Measurements from ENCODE around the gene LGALS7B.

DNA sequence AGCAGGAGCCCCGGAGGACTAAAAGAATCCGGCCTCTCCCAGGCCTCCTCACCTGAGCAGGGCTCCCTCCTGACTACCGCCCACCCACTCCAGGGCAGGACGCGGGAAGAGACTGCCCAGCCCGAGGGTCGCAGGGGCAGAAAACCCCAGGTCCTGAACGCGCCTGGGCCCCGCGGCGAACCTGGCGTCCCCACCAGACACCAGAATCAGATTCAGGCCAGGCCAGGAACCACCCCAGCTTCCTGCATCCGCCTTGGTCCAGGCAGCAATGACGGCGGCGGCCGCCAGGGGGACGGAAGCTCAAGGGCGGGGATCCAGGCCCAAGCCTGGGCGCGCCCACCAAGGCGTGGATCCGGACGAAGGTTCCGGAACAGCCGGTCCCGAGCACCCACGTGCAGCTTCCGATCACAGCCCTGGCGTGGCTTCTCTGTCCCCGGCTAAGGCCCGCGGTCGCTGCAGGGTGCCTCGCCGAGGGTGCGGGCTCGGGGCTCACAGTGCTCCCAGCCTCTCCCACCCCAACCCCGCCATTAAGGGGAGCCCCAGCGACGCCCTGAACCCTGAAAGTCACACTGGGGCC lies 19.3 kb upstream of the LGALS7B start:
- peak; percentile 51 for TF ChIP-seq CTCF (conservative IDR thresholded peaks at IDR 0.05; ENCODE audit: low read depth, low read length)
- no peak for TF ChIP-seq BHLHE40 (IDR thresholded peaks at IDR 0.05; ENCODE audit: low read depth, low read length)
- TF ChIP-seq POLR2A (IDR thresholded peaks at IDR 0.05; ENCODE audit: low read depth, low read length): no peak
- no peak for TF ChIP-seq FOS (IDR thresholded peaks at IDR 0.05; ENCODE audit: low read depth, low read length)
- no peak for TF ChIP-seq MAFK (IDR thresholded peaks at IDR 0.05; ENCODE audit: low read depth, low read length)
- TF ChIP-seq SMC3 (IDR thresholded peaks at IDR 0.05; ENCODE audit: low read depth, low read length): peak; percentile 27; the same call in 1 of the 2 replicates
- TF ChIP-seq, protein P1, sequence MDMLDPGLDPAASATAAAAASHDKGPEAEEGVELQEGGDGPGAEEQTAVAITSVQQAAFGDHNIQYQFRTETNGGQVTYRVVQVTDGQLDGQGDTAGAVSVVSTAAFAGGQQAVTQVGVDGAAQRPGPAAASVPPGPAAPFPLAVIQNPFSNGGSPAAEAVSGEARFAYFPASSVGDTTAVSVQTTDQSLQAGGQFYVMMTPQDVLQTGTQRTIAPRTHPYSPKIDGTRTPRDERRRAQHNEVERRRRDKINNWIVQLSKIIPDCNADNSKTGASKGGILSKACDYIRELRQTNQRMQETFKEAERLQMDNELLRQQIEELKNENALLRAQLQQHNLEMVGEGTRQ (IDR thresholded peaks at IDR 0.05; ENCODE audit: low read depth, low read length): no peak
- peak; percentile 48 for TF ChIP-seq RAD21 (IDR thresholded peaks at IDR 0.05; ENCODE audit: low read length)
- TF ChIP-seq CEBPB (IDR thresholded peaks at IDR 0.05; ENCODE audit: low read depth, low read length): no peak
